Activated CD8-positive, alpha-beta memory T cell treated with anti-CD3 and anti-CD28 coated beads for 24 hours (primary cell): ENCODE measurements around the gene ABCC8.

Experiments used
- DNase-seq: peaks from one replicate; pipeline ENCODE4 v3.0.0-alpha.2; 2020

ABCC8 gene

DNA sequence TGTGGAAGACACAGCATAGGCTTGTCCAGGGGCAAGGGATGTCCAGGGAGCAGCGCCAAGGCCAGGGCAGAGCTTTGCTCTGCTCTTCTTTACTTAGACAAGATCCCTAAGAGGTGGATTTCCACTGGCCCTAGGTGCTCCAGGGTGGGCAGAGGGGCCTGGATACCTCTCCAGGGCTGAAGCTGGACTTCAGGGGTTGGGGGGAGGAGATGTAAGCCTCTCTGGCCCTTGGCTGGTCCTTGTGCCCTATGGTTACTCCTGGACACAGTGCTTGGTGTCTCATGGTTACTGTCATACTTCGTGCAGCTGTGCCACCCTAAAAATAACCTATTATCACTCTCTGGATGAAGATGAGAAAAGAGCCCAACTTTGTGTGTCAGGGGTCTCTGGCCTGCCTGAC, 75.3 kb downstream of the ABCC8 start:
- DNase-seq: no peak

DNA sequence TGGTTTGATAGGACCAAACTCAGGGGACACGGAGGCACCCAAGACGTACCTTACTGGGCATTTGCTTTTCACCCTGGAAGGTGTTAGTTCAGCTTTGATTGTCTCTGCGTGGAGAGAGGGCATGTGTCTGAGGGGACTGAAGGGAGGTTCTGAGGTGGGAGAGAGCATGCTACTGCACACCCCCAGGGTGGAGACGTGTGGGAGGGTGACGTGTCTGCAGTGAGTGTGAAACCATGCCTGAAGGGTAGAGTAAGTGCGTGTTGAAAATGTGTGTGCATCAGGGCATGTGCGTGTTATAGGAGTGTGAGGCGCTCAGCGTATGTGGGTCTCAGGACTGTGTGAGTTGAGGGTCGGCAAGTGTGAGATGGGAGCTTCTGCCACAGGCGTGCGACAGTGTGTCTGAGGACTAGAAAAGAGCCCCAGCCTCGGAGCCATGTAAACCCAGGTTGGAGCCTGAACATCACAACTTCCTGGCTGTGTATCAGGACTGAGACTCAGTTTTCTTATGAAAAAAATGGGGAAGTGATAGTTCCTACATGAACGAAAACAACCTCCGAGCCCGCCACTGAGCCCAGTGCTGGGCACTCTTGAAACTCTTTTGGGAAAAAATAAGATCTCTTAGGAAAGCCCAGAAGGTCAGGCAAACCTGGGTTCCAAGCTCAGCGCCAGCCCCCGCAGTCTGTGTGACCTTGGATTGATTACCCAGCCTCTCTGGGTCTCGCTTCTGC, 76.4 kb downstream of the ABCC8 start:
- DNase-seq: no peak

DNA sequence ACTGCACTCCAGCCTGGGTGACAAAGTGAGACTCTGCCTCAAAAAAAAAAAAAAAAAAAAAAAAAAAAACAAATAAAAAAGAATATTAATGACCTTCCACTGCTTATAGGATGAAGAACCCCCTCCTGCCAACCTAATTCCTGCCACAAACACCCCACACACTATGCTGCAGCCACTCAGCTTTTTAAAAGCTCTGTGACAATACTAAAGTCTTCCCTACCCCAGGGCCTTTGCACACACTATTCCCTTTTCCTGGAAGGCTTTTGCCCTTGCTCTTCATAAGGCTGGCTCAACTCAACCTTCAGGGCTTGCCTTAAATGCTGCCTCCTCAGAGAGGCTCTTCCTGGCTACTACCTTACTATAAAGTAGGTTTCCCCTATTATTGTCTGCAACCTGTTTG, 77.4 kb downstream of the ABCC8 start:
- no peak for DNase-seq

DNA sequence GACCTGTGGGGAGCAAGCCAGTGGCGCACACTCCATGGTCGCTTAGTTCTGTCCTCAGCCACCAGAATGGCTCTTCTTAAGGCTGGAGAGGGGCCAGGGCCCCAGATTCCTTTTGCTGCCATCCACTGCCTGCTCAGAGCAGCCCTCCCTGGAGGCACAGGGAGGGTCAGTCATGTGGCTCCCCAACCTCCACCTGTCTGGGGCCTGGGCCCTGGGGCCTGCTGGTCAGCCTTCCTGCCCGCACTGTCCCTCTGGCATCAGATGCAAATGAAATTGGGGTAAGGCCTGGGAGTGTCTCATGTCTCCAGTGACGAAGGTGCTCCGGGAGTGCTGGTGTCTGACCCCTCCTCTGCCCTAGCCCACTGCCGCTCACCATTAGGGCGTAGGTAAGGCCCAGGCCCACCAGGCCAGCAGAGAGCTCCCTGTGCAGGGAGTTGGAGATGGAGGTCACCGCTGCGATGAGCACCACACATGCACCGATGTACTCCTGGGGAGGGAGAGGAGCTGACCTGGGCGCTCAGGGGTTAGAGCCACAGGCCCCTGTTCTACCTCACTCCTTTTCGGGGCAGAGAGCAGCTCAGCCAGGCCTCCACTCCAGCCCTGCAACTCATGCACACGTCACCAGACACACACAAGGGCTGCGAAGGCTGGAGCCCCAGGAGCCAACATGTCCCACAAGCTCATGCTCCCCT, 79.2 kb downstream of the ABCC8 start:
- DNase-seq: no peak

DNA sequence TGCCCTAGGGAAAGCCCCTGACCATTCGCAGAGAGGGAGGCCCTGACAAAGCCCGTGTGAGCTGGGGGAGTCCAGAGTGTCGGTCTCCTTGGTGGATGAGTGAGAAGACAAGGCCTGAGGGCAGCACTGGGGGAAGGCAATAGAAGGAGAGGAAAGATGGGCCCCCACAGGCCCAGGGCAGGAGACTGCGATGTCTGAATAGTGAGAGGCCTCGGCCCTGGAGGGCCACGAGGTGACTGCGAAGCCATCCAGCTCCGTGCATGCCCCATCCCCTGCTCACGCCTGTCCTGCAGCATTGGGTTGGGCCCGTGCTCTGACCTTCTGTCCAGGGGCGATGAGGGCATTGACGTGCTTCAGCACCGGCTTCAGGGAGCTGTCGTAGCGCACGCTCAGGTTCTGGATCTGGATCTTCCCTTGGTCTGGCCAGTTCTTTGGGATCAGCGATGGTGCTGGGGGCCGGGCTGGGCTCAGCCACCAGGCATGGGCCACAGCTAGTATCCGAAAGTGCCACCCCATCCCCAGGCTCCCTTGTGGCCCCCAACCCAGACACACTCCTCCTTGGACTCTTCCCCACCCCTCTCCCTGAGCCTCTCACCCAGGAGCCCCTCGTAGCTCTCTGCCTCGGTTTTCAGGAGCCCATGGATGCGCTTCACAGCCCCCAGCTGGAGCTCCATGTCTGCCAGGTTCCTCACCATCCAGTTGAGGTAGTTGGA, 79.9 kb downstream of the ABCC8 start:
- no peak for DNase-seq

DNA sequence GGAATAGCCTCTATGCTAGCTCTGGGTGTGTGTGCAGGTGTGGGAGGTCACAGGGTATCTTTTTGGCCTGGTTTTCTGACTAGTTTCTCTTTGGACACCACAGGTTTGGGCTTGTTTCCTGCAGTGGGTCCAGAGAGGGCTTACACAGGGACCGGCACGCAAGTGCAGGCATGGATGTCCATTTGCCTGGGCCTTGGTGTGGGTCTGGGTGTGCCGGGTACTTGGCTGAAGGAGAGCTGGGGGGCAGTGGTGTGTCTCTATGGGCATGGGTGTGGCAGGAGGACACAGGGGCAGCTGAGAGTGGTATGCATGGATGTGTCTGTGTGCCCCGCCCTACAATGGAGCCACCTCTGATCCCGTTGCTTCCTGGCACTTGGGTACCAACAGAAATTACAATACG, 80.7 kb downstream of the ABCC8 start:
- DNase-seq: no peak

DNA sequence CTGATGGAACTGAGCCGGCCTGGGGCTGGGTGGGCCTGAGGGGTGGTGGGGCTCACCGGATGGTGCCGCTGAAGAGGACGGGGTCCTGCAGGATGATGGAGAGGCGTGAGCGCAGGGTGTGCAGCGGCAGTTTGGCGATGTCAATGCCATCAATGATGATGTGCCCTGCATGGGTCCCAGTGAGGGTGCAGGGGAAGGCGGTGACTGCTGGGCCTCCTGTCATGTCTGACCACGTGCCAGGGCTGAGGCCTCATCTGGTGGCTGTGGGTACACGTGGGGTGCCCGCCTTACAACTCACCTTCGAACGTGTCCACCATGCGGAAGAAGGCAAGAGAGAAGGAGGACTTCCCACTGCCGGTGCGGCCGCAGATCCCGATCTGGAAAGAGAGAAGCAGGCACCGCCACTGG, 81.1 kb downstream of the ABCC8 start:
- no peak for DNase-seq

DNA sequence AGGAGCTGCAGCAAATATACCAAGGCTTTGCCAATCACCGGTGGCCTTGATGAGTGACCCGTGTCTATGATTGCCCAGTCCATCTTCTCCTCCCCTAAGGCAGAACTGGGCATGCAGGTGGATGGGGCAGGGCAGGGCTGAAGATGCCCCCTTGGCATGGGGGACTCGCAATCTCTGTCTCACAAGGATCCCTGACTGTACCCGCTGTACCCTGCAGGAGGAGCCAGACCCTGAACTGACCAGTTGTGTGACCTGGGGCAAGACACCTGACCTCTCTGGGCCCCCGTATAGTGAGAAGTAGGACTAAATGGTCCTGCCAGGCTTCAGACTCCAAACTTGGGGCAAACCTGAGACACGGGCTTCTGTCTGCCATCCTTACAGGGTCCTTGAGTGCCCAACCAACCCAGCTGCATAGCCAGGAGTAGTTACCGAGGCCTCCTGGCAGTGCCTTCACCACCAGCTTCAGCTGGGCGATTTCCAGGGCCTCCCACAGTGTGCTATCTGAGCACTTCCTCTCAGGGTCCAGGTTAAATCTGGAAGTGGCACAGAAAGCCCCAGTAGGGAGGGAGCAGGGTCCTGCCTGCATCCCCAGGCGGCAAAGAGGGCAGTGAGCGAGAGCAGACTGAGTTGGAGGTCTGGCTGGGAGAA, 81.8 kb downstream of the ABCC8 start:
- DNase-seq: no peak

DNA sequence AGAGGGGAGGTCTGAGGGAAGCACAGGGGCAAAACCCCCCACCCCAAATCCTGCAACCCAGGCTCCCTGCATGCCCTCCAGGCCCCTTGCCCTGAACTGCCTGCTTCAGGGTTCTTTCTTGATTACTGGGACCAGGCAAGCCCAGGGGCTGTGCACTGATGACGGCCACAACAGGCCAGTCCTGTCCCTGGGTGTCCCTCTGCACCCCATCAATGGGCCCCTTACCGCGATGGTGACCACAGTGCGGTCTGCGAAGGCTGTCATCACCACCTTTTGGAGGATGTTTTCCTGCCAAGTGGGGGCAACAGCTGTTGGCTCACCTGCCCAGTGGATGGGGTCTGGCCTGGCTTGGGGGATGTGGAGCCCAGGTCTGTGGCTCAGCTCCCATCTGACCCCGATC, 83.2 kb downstream of the ABCC8 start:
- DNase-seq: no peak

DNA sequence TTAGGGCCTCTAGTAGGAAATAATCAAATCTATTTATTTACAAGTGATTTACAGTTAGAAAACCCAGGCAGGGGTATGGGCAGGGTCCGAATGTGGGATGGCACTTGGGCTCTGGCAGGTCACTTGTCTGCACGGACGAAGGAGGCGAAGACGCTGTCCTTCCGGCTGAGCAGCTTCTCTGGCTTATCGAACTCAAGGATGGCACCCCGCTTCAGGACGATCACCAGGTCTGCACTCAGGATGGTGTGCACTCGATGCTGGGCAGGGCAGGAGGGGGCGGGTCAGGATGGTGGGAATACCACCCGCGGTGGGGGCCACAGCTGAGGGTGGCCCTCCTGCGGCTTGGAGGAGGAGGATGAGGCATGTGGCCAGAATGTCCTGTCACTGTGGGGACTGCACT, 83.8 kb downstream of the ABCC8 start:
- DNase-seq: no peak

DNA sequence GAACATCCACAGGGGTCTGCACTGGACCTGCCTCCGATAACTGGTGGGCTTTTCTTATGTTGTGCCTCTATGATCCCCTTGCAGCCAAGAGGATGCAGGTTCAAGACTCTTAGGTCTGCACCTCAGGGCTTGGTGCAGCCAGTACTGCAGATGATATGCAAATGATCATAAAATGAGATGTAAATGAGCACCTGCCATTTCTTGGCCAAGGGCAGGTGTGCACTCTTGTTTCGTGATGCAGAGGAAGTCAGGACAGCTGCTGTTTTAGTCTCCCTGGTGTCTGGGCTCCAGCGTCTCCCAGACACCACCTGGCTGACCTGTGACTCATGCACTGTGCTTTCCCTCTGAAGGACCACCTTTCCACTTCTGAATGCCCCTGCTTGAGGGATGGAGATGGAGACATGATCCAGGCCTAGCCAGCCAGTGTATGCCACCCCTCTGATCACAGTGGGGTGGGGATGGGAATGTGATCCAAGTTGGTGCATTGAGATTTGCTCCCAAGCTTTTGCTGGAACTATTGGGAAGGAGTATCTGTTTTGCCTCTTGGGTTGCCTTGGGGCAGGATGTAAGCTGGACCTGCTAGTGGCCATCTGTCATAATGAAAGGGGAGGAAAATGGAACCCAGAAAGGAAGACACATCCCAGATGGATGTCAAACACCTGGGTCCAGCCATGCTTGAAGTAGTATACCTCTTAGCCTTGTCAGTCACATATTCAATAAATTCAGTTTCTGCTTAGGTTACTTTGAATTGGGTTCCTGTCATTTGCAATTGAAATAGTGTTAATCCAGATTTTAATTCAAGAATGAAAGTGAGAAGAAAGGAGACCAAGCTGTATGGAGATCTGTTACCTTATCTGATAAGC, 84.9 kb downstream of the ABCC8 start:
- no peak for DNase-seq

DNA sequence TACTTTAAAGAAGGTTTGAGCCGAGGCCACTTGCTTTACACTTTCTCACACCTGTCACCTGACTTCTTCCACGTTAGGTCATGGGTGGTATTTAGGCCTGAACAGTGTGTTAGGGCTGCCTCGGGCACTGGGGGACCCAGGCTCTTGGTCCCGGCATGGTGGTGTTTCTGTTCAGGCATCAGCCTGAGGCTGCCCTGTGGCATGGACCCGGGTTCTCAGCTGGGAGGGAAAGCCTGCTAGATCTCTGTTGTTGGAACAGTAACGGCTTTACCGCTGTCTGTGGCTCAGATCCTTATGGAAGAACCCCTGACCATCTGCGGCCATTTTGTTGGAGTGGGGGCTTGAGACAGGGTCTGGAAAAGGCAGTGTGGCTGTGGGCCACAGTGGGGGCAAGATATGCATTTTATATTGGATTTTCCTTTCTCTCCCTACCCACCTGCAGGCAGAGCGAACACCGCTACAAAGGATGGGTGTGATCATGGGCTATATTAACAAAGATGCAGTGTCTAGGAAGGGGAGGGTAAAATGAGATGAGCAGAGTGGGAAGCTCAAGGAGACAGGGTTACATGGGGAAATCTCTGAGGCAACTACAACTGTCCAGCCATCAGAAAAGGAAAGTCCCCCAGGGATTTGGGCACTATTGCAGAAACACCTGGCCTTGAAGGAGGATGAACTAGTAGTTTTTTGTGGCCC, 86.5 kb downstream of the ABCC8 start:
- no peak for DNase-seq

DNA sequence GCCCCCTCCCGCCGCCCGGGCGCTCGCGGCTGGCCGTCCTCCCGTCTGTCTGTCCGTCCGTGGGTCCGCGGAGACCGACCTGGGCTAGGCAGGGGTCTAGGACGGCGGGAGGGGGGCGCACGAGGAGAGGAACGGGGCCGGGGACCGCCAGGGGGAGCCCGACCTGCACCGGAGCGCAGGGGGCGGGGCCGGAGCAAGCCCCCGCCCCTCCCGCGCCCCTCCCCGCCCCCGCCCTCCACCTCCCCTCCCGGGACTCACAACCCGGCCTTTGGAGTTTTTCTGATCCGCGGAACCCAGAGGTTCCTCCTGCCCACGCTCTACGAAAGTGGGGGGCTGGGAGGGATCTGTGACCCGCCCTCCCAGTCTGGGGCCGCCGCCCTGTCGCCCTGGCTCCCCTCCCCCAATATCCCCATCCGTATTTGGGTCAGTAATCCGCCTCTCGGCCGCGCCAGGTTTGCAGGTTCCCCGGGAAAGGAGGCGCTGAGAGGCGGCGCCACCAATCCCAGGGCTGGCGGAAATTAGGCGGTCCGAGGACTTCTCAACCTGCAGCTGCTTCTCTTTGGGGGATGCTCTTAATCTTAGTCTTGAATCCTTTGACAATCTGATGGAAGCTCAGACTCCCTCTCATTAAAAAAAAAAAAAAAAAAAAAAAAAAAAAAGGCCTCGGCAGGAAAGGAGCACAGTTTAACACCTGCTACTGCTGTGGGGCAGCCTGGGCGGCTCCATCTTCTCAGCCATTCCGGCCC, 87.3 kb downstream of the ABCC8 start:
- DNase-seq: peak; percentile 92

DNA sequence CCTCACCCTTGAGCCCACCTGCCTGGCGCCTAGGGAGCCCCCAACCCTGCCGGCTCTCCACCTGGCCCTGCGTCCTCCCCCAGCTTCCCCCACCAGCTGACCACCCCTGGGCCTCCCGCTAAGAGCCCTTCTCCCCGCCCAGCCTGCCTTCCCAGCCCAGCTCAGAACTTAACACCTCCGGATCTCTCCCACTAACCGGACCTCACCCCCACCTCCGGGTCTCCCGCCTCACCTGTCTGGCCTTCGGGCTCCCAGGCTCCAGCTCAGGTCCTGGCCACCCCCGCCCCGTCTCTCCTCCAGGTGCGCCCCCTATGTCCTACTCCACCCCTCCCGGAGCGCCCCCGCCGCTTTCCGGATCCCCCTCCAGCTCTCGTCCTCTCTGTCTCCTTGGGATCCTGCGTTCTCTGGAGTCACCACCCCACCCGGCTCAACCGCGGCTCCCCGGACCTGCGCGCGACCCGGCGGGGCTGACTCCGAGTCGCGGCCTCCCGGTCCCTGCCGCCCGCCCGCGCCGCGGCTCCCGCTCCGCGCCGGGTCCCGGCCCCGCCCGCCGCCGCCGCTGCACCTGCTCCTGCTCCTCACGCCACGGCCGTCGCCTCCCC, 87.9 kb downstream of the ABCC8 start, which contains the start of gene KCNJ11:
TSS of gene KCNJ11 (minus strand) at position 51 of the 602 bp plus-strand sequence. CDS start 568 bp downstream, outside the sequence.
- DNase-seq: no peak

DNA sequence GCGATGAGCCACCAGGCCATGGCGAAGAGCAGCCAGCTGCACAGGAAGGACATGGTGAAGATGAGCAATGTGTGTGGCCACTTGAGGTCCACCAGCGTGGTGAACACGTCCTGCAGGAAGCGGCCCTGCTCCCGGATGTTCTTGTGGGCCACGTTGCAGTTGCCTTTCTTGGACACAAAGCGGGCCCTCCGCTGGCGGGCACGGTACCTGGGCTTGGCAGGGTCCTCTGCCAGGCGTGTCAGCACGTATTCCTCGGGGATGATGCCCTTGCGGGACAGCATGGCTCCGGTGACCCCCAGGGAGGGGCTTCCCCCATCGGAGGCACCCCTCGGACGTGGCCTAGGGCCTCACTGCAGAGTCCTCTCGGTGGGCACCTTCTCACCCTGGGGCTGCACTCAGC, 88.8 kb downstream of the ABCC8 start:
- no peak for DNase-seq

DNA sequence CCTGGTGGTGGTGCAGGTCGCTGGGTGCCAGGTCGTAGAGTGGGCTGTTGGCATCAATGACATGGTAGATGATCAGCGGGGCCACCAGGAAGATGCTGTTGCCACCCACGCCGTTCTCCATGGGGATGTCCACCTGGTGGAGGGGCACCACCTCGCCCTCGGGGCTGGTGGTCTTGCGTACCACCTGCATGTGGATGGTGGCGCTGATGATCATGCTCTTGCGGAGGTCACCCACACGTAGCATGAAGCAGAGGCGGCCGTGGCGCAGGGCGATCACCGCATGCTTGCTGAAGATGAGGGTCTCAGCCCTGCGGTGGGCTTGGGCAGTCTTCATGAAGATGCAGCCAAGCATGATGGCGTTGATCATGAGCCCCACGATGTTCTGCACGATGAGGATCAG, 89.4 kb downstream of the ABCC8 start:
- DNase-seq: no peak

DNA sequence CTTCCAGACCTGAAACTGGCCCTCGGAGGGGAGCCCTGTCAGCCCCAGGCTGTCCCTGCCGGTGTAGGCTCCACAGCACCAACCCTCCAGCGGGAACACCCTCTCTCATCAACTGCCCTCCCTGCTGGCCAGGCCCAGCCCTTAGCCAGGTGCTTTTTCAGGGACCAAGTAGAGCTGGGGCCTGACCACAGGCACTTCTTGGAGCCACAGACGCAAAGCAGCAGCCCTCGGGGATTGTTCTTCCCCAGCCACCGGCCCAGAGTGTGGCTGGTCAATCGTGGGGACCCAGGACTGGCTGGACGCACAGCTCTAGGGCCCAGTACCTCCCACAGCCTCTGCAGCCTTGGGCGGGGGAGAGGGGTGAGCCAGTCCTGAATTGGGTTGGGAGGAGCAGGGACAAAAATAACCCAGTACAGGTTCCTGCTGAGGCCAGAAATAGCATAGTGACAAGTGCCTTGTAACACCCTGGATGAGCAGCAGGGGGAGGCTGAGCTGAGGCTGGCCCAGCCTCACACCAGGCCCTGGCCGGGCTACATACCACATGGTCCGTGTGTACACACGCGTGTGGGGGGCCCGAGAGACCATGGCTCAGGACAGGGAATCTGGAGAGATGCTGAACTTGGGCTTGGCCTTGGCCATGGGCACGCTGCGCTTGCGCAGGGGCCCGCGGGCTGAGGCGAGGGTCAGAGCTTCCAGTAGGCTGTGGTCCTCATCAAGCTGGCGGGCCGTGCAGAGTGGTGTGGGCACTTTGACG, 90.1 kb downstream of the ABCC8 start:
- DNase-seq: peak; percentile 69

DNA sequence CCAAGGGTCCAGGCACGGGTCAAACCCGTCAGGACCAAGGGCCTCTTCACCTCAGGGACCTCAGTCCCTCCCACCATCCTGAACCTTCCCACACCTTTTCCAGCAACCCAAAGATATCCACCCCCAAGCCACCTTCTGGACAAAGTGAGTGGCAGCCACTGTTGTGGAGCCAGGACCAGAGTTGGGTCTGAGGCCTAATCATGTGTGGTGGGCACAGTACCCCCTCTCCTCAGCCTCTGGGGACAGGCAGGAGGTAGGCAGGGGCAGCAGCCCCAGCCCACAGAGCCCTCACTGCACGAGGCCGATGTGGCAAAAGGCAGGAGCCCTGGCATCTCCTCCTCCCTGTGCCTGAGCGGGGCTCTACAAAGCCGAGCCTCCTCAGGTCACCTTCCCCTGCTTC, 90.7 kb downstream of the ABCC8 start:
- DNase-seq: no peak

DNA sequence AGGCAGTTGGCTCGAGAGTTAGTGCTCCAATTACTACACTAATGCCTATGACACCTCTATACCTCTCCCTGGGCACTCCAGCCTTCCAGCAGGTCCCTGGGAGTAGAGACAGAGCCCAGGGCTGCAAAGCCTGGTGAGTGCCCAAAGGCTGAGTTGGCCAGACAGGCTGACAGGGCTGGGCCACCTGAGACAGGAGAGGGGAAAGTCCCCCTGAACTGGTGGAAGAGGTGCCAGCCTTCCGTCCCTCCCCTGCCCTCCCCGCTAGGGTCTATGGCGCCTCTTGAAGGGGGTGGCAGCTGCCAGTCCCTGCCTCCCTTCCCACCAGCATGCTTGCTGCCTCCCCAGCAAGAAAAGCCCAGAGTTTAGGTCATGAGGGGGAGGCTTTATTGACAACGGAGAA, 91.2 kb downstream of the ABCC8 start:
- no peak for DNase-seq

DNA sequence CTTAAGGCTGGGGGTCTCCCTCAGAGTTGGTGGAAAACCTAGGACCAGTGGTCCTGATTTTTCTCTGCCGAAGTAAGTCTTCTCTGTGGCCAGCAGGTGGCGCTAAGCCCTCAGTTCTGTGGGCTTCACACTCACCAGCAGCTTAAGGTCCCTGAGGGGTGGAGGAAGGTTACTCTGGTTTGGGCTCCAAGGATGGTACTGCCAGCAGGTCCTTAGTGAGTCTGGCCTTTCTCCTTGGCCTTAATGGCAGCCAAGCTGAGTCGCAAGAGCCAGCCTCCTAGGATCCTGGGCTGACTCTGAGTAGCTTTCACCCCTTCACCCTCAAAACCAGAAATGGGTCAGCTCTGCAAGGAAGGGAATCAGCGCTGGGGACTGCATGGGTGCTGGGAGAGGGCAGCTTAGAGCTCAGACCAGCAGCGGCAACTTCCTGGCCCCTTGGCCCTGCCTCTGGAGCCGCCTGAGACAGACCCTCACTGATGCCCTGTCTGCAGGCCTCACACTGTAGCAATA, 92.6 kb downstream of the ABCC8 start:
- DNase-seq: peak; percentile 91
